CD4-positive, CD25-positive, alpha-beta regulatory T cell (primary cell): ENCODE measurements around the gene WDR90. TPM values are rescaled to one million over a fixed set of nuclear protein-coding genes. Genes with fewer than 3 reads are reported as not detected.

Source experiments
- ATAC-seq, 2 donors: fragments of 150-1000 bp; cut with Tn5 transposase; one replicate each; pipeline ENCODE4 v1.10.0; 2021; ENCODE audit warnings: low read depth in 2 of 2, moderate number of reproducible peaks in 2 of 2, moderate library complexity in 1 of 2
- DNase-seq, 3 donors: peaks; one replicate each; pipeline versions ENCODE4 v3.0.0 to v3.0.0-alpha.2; 2012 to 2022; ENCODE audit warnings: mixed read lengths in 1 of 3
- H3K27ac ChIP-seq: one replicate; pipeline ENCODE4 v1.7.0; 2013; ENCODE audit warnings: mild to moderate bottlenecking, low read length; ENCODE audit not compliant: insufficient read depth, poor library complexity, severe bottlenecking
- H3K27me3 ChIP-seq: one replicate; pipeline ENCODE4 v1.7.0; 2013; ENCODE audit warnings: low read length; ENCODE audit not compliant: control insufficient read depth, insufficient read depth
- H3K36me3 ChIP-seq: one replicate; pipeline ENCODE4 v1.7.0; 2013; ENCODE audit warnings: mild to moderate bottlenecking, low read length, moderate library complexity; ENCODE audit not compliant: control insufficient read depth, insufficient read depth
- H3K4me1 ChIP-seq: 2 replicates; pipeline ENCODE4 v1.7.0; 2013; ENCODE audit warnings: mild to moderate bottlenecking, low read length; ENCODE audit not compliant: insufficient read depth, control insufficient read depth, poor library complexity, severe bottlenecking
- H3K4me3 ChIP-seq: one replicate; pipeline ENCODE4 v1.7.0; 2013; ENCODE audit warnings: low read depth, mild to moderate bottlenecking, low read length, moderate library complexity
- H3K9me3 ChIP-seq, 2 experiments: 1 replicate in 1 of 2; 2 replicates in 1 of 2; pipeline ENCODE4 v1.7.0; 2013; ENCODE audit warnings: low read length in 2 of 2, mild to moderate bottlenecking in 1 of 2, moderate library complexity in 1 of 2; ENCODE audit not compliant: control insufficient read depth in 2 of 2
- H3K27ac Mint-ChIP-seq, 3 donors: one replicate each; pipeline ENCODE4 v1.8.0; 2020 to 2022; ENCODE audit warnings: mild to moderate bottlenecking in 3 of 3, mixed read lengths in 3 of 3, moderate library complexity in 2 of 3
- H3K27me3 Mint-ChIP-seq: one replicate; pipeline ENCODE4 v1.8.0; 2022; ENCODE audit warnings: mild to moderate bottlenecking, mixed read lengths
- H3K36me3 Mint-ChIP-seq: one replicate; pipeline ENCODE4 v1.8.0; 2020; ENCODE audit warnings: mixed read lengths
- H3K4me1 Mint-ChIP-seq, 4 donors: one replicate each; pipeline ENCODE4 v1.8.0; 2020 to 2022; ENCODE audit warnings: mixed read lengths in 4 of 4, mild to moderate bottlenecking in 1 of 4
- H3K4me3 Mint-ChIP-seq, 4 donors: one replicate each; pipeline ENCODE4 v1.8.0; 2020 to 2022; ENCODE audit warnings: mild to moderate bottlenecking in 4 of 4, mixed read lengths in 4 of 4, moderate library complexity in 3 of 4
- H3K9me3 Mint-ChIP-seq, 7 donors: one replicate each; pipeline ENCODE4 v1.8.0; 2020 to 2022; ENCODE audit warnings: mixed read lengths in 7 of 7, mild to moderate bottlenecking in 3 of 7, moderate library complexity in 2 of 7
- polyA plus RNA-seq, 4 donors: library from polyadenylated mRNA; unstranded; fragments of 300-500 nt; fragmentation: Illumina TruSeq; gene quantifications; one replicate each; pipeline ENCODE4 v1.2.3, GENCODE V29; 2021
- total RNA-seq: library from RNA; stranded (reverse); gene quantifications from one replicate; pipeline ENCODE4 v1.2.3, GENCODE V29; 2022

WDR90 gene
- total and polyA plus RNA-seq, 5 donors from 2014 or later, result 0.89 to 11.4 (median 1.1) TPM

DNA sequence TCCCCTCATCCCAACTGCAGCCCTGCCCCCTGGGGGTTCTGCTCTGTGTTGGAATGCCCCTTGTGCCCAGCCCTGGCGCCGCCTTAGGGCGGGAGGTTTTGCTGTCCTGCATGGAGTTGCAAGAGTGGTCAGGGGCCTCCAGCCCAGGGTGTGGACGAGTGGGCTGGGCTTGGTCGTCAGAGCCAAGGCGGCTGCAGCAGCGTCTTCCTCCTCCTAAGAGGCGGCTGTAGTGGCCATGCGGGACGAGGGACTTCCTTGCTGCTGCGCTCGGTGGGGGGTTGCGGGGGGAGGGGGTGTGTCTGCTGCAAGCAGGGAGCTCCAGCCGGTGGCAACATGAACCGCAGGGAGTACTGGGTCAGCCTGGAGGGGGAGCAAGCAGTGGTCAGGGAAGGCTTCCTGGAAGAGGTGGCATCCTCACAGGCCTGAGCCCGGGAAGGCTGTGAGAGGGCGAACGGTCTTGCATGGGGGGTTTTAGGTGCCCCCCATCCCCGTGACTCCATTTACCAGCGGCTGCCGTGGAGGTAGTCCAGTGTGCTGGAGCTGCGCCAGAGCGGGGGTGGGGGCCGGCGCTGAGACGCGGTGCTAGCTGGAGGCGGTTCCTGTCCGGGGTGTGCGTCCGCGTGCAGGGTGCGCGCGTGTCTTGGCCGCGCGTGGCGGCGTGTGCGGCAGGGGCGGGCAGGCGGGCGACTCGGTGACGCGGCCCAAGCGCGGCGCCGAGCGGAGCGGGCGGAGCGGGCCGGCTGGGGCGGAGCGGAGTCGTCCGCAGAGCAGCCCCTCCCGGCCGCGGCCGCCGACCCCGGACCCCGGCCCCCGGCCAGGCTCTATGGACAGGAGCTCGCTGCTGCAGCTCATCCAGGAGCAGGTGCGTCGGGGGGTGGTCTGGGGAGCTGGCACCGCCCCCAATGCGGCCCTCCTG lies 26.1 kb downstream of the WDR90 start, which contains the start of gene RHBDL1:
RHBDL1 (plus strand) TSS at position 704 of the 916 bp plus-strand sequence; CDS start at position 824, 120 bp downstream.
- H3K9me3 ChIP-seq, result no peaks in the 10 kb centered on the region
- no peaks in the 10 kb centered on the region for H3K27me3 ChIP-seq
- Mint-ChIP-seq H3K36me3 (no peaks in the 10 kb centered on the region), H3K27ac (peak within 1 kb of the TSS in 1 of 3 donors; percentile 14), H3K27me3 (no peaks in the 10 kb centered on the region), H3K4me3 (peak within 1 kb of the TSS in 3 of 4 donors; percentile 60 to 92 (median 65)), H3K9me3 (no peaks in the 10 kb centered on the region), H3K4me1 (peaks cover 0 to 20% (median 3%) of the 10 kb centered on the region in 4 donors)
- no peak within 1 kb of the TSS for H3K27ac ChIP-seq
- DNase-seq (no peak), ATAC-seq (no peak)
- H3K4me3 ChIP-seq, result no peak within 1 kb of the TSS
- peaks cover 19% of the 10 kb centered on the region for H3K4me1 ChIP-seq
- peaks cover 16% of the 10 kb centered on the region for H3K36me3 ChIP-seq

DNA sequence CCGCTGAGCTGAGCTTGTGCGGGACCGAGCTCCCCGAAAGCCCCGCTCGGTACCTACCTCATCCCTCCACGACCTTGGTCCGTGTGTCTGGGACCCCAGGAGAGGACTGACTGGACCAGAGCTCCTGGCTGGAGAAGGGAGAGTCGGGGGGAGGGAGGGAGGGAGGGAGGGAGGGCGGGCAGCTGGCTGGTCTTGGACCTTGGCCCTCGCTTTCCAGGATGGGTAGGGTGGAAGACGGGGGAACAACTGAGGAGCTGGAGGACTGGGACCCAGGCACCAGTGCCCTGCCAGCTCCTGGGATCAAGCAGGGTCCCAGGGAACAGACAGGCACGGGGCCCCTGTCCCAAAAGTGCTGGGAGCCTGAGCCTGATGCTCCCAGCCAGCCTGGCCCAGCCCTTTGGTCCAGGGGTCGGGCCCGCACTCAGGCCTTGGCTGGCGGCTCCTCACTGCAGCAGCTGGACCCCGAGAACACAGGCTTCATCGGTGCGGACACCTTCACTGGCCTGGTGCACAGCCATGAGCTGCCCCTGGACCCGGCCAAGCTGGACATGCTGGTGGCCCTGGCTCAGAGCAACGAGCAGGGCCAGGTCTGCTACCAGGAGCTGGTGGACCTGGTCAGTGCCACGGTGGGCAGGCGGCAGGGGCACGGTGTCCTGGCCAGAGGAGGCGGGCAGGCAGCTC lies 26.9 kb downstream of the WDR90 start:
- Mint-ChIP-seq H3K9me3 (no peaks in the 10 kb centered on the region), H3K4me3 (no peak overlapping the region), H3K27me3 (no peaks in the 10 kb centered on the region), H3K36me3 (no peaks in the 10 kb centered on the region), H3K27ac (peak overlapping the region in 1 of 3 donors; percentile 14), H3K4me1 (peaks cover 0 to 21% (median 3%) of the 10 kb centered on the region in 4 donors)
- no peak for ATAC-seq
- Histone ChIP-seq H3K4me1 (peaks cover 26% of the 10 kb centered on the region), H3K27me3 (no peaks in the 10 kb centered on the region), H3K9me3 (no peaks in the 10 kb centered on the region), H3K4me3 (no peak overlapping the region), H3K27ac (no peak overlapping the region), H3K36me3 (peaks cover 13% of the 10 kb centered on the region)
- no peak for DNase-seq

DNA sequence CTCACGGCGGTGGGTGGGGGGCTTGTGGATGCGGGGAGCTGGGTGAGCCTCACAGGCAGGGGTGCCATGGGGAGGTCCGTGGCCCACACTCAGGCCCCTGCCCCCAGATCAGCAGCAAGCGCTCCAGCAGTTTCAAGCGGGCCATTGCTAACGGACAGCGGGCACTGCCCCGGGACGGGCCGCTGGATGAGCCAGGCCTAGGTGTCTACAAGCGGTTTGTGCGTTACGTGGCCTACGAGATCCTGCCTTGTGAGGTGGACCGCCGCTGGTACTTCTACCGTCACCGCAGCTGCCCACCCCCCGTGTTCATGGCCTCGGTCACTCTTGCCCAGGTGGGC lies 27.4 kb downstream of the WDR90 start:
- Histone ChIP-seq H3K4me1 (peaks cover 31% of the 10 kb centered on the region), H3K9me3 (no peaks in the 10 kb centered on the region), H3K27ac (no peak overlapping the region), H3K27me3 (no peaks in the 10 kb centered on the region), H3K4me3 (no peak overlapping the region), H3K36me3 (peaks cover 9% of the 10 kb centered on the region)
- peaks cover 0 to 25% (median 3%) of the 10 kb centered on the region in 4 donors for H3K4me1 Mint-ChIP-seq
- H3K36me3 Mint-ChIP-seq, result no peaks in the 10 kb centered on the region
- H3K27me3 Mint-ChIP-seq, result no peaks in the 10 kb centered on the region
- no peaks in the 10 kb centered on the region for H3K9me3 Mint-ChIP-seq
- no peak overlapping the region for H3K27ac Mint-ChIP-seq
- DNase-seq (no peak), ATAC-seq (no peak)
- H3K4me3 Mint-ChIP-seq, result peak overlapping the region in 3 of 4 donors; percentile 2 to 43 (median 29)

DNA sequence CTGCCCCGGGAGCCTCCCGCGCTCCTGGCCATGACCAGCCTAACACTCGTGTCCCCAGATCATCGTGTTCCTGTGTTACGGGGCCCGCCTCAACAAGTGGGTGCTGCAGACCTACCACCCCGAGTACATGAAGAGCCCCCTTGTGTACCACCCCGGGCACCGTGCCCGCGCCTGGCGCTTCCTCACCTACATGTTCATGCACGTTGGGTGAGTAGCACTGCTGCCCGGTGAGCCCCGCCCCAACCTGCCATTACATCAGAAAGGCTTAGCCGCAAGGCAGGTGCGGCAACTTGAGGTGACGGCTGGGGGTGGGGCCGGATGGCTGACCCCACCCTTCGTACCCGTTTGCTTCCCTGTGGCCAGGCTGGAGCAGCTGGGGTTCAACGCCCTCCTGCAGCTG lies 27.7 kb downstream of the WDR90 start:
- Mint-ChIP-seq H3K27ac (no peak overlapping the region), H3K27me3 (no peaks in the 10 kb centered on the region), H3K36me3 (no peaks in the 10 kb centered on the region), H3K9me3 (no peaks in the 10 kb centered on the region), H3K4me3 (peak overlapping the region in 3 of 4 donors; percentile 29 to 43 (median 43)), H3K4me1 (peaks cover 0 to 28% (median 3%) of the 10 kb centered on the region in 4 donors)
- peaks cover 11% of the 10 kb centered on the region for H3K36me3 ChIP-seq
- DNase-seq, result no peak
- no peak for ATAC-seq
- no peaks in the 10 kb centered on the region for H3K9me3 ChIP-seq
- peaks cover 34% of the 10 kb centered on the region for H3K4me1 ChIP-seq
- no peak overlapping the region for H3K4me3 ChIP-seq
- no peaks in the 10 kb centered on the region for H3K27me3 ChIP-seq
- H3K27ac ChIP-seq, result no peak overlapping the region

DNA sequence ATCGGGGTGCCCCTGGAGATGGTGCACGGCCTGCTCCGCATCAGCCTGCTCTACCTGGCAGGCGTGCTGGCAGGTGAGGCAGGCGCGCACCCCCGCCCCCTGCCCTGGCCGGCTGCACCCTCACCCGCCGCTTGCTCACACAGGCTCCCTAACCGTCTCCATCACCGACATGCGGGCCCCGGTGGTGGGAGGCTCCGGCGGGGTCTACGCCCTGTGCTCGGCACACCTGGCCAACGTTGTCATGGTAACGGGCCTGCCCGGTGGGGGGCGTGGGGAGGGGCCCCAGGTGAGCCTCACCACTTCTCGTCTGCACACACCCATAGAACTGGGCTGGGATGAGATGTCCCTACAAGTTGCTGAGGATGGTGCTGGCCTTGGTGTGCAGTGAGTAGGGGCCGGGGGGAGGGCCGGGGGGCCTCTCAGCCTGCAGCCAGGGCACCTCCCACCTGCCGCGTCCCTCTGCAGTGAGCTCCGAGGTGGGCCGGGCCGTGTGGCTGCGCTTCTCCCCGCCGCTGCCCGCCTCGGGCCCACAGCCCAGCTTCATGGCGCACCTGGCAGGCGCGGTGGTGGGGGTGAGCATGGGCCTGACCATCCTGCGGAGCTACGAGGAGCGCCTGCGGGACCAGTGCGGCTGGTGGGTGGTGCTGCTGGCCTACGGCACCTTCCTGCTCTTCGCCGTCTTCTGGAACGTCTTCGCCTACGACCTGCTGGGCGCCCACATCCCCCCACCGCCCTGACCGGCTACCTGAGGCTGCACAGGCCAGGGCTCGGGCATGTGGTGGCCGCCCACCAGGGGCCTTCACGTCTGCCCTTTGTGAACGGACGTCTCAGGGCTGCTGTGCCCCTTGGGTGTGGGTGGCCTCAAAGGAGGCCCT lies 28.4 kb downstream of the WDR90 start:
- no peak overlapping the region for H3K27ac ChIP-seq
- H3K36me3 Mint-ChIP-seq, result peaks cover 2% of the 10 kb centered on the region
- no peaks in the 10 kb centered on the region for H3K9me3 Mint-ChIP-seq
- peak overlapping the region in 2 of 4 donors; percentile 29 to 43 for H3K4me3 Mint-ChIP-seq
- H3K27me3 Mint-ChIP-seq, result no peaks in the 10 kb centered on the region
- no peak for DNase-seq
- no peaks in the 10 kb centered on the region for H3K9me3 ChIP-seq
- peaks cover 34% of the 10 kb centered on the region for H3K4me1 ChIP-seq
- H3K27ac Mint-ChIP-seq, result no peak overlapping the region
- no peaks in the 10 kb centered on the region for H3K27me3 ChIP-seq
- H3K36me3 ChIP-seq, result peaks cover 12% of the 10 kb centered on the region
- no peak for ATAC-seq
- peaks cover 0 to 32% (median 4%) of the 10 kb centered on the region in 4 donors for H3K4me1 Mint-ChIP-seq
- H3K4me3 ChIP-seq, result no peak overlapping the region

DNA sequence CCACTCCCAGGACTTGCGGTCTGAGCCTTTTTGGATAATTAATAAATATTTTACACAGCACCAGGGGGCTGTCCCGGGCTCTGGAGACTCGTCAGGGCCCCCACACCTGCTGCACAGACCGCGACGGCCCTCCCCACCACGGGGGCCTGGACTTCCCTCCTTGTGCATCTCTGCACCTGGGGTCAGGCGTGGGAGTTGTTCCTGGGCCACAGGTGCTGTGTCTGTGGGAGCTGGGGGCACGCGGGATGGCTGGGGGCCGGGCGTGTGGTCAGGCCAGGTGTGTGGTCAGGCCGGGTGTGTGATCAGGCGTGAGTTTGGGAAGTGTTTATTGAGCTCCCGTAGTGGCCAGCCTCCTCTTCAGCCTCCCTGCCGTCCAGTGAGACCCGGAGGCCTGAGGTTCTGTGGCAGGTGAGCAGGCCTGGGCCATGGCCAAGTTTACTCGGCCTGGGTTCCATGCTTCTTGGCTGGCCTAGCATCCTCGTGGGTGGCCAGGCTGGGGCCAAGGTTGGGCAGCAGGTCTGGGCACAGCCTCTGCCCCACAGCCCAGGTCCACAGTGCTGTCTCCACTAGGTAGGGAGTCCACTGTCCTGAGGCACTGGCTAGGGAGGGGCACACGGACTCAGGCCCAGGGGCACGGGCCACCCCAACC lies 29.2 kb downstream of the WDR90 start:
- Histone ChIP-seq H3K36me3 (peaks cover 9% of the 10 kb centered on the region), H3K4me3 (no peak overlapping the region), H3K4me1 (peaks cover 38% of the 10 kb centered on the region), H3K27me3 (no peaks in the 10 kb centered on the region), H3K27ac (no peak overlapping the region), H3K9me3 (no peaks in the 10 kb centered on the region)
- peaks cover 3% of the 10 kb centered on the region for H3K36me3 Mint-ChIP-seq
- H3K4me3 Mint-ChIP-seq, result peak overlapping the region in 2 of 4 donors; percentile 85 to 93
- DNase-seq (no peak), ATAC-seq (no peak)
- H3K27ac Mint-ChIP-seq, result no peak overlapping the region
- no peaks in the 10 kb centered on the region for H3K9me3 Mint-ChIP-seq
- H3K4me1 Mint-ChIP-seq, result peaks cover 0 to 39% (median 5%) of the 10 kb centered on the region in 4 donors
- H3K27me3 Mint-ChIP-seq, result no peaks in the 10 kb centered on the region
